22Rv1 (cell line): ENCODE measurements around the gene PBX1.

Source experiments
- CTCF ChIP-seq: fragments of 450-650 bp; IDR thresholded peaks from 2 replicates; pipeline ENCODE4 v1.5.1; 2017; ENCODE audit warnings: mild to moderate bottlenecking
- ZFX ChIP-seq: fragments of 450-650 bp; IDR thresholded peaks from 2 replicates; pipeline ENCODE4 v1.6.1; 2017; ENCODE audit warnings: antibody characterized with exemption, borderline replicate concordance

- TF ChIP-seq CTCF (no peak), ZFX (no peak)
Observed at GRCh38 chr1:164783778-164784555, 225.0 kb downstream of the PBX1 start.
